Astrocyte (in vitro differentiated cells and primary cell): ENCODE measurements around the gene CHIC2. TPM values are rescaled to one million over a fixed set of nuclear protein-coding genes. Genes with fewer than 3 reads are reported as not detected.
A peak's percentile ranks its signal among the peaks of the same experiment; 100 is the strongest.

Experiments
- DNase-seq: peaks from one replicate; pipeline ENCODE4 v3.0.0-alpha.2; 2010; ENCODE audit warnings: low read depth
- FAIRE-seq: peaks from 2 replicates; lab custom pipeline; 2011; peaks lifted over from hg19 to GRCh38; lab: Jason Lieb, UNC
- H2AFZ ChIP-seq: 2 replicates; pipeline ENCODE4 v1.6.0; 2012; ENCODE audit warnings: low read depth, low read length, inconsistent platforms
- H3K27ac ChIP-seq: 2 replicates; pipeline ENCODE4 v1.5.1; 2011; ENCODE audit warnings: low read depth, low read length, inconsistent platforms
- H3K27me3 ChIP-seq: 2 replicates; pipeline ENCODE4 v1.6.0; 2011; ENCODE audit warnings: low read length, inconsistent platforms; ENCODE audit not compliant: insufficient read depth
- H3K36me3 ChIP-seq: 2 replicates; pipeline ENCODE4 v1.5.1; 2011; ENCODE audit warnings: low read length, inconsistent platforms; ENCODE audit not compliant: insufficient read depth
- H3K4me1 ChIP-seq: 2 replicates; pipeline ENCODE4 v1.5.1; 2011; ENCODE audit warnings: low read length, inconsistent platforms; ENCODE audit not compliant: insufficient read depth
- H3K4me2 ChIP-seq: 2 replicates; pipeline ENCODE4 v1.6.0; 2012; ENCODE audit warnings: low read length, inconsistent platforms
- H3K4me3 ChIP-seq: 2 replicates; pipeline ENCODE4 v1.5.1; 2011; ENCODE audit warnings: low read depth, mild to moderate bottlenecking, low read length, inconsistent platforms; ENCODE audit not compliant: insufficient read depth
- H3K79me2 ChIP-seq: 2 replicates; pipeline ENCODE4 v1.6.0; 2012; ENCODE audit warnings: mild to moderate bottlenecking, low read length, inconsistent platforms; ENCODE audit not compliant: insufficient read depth
- H3K9ac ChIP-seq: 2 replicates; pipeline ENCODE4 v1.6.0; 2012; ENCODE audit warnings: mild to moderate bottlenecking, low read length, inconsistent platforms
- H3K9me3 ChIP-seq: 2 replicates; pipeline ENCODE4 v1.5.1; 2012; ENCODE audit warnings: low read depth, mild to moderate bottlenecking, low read length, inconsistent platforms; ENCODE audit not compliant: insufficient read depth
- H4K20me1 ChIP-seq: 2 replicates; pipeline ENCODE4 v1.6.0; 2012; ENCODE audit warnings: low read length, inconsistent platforms; ENCODE audit not compliant: insufficient read depth
- H3K27ac Mint-ChIP-seq: one replicate; pipeline ENCODE4 v1.8.0; 2021; ENCODE audit warnings: mild to moderate bottlenecking, mixed read lengths; ENCODE audit not compliant: unreplicated experiment
- H3K27me3 Mint-ChIP-seq: one replicate; pipeline ENCODE4 v1.8.0; 2021; ENCODE audit warnings: low read depth, mixed read lengths; ENCODE audit not compliant: unreplicated experiment
- H3K36me3 Mint-ChIP-seq: one replicate; pipeline ENCODE4 v1.8.0; 2021; ENCODE audit warnings: low read depth, mixed read lengths; ENCODE audit not compliant: unreplicated experiment
- H3K4me1 Mint-ChIP-seq: one replicate; pipeline ENCODE4 v1.8.0; 2021; ENCODE audit warnings: low read depth, mixed read lengths; ENCODE audit not compliant: unreplicated experiment
- H3K4me3 Mint-ChIP-seq: one replicate; pipeline ENCODE4 v1.8.0; 2021; ENCODE audit warnings: mild to moderate bottlenecking, moderate library complexity, mixed read lengths; ENCODE audit not compliant: unreplicated experiment
- H3K9me3 Mint-ChIP-seq: one replicate; pipeline ENCODE4 v1.8.0; 2021; ENCODE audit warnings: mild to moderate bottlenecking, mixed read lengths; ENCODE audit not compliant: unreplicated experiment
- CTCF ChIP-seq: IDR thresholded peaks from 2 replicates; pipeline ENCODE4 v1.5.1; 2011; ENCODE audit warnings: low read depth, mild to moderate bottlenecking, inconsistent platforms, low read length, moderate library complexity; ENCODE audit not compliant: insufficient read depth
- EZH2 ChIP-seq: IDR thresholded peaks from 2 replicates; pipeline ENCODE4 v1.6.1; 2012; ENCODE audit warnings: mild to moderate bottlenecking, low read length, inconsistent platforms; ENCODE audit not compliant: insufficient read depth
- total RNA-seq: library from RNA; stranded (reverse); gene quantifications from 2 replicates; pipeline ENCODE4 v1.2.1, GENCODE V29; 2021

Gene CHIC2
- total RNA-seq, 1 donor from 2014 or later: 38.2 TPM

- no peak for FAIRE-seq
- peak; percentile 94 for TF ChIP-seq EZH2
- TF ChIP-seq CTCF: no peak
- peak overlapping the region; percentile 84 for H3K4me2 ChIP-seq
- peak overlapping the region; percentile 77 for H3K4me3 Mint-ChIP-seq
- peaks cover 22% of the 10 kb centered on the region for H3K4me1 ChIP-seq
- H3K27me3 ChIP-seq: peaks cover 91% of the 10 kb centered on the region
- H3K36me3 Mint-ChIP-seq: no peaks in the 10 kb centered on the region
- H3K27ac ChIP-seq: no peak overlapping the region
- no peak for DNase-seq
- peaks cover 39% of the 10 kb centered on the region for H3K27me3 Mint-ChIP-seq
- no peak overlapping the region for H3K4me3 ChIP-seq
- H3K79me2 ChIP-seq: no peaks in the 10 kb centered on the region
- H3K36me3 ChIP-seq: no peaks in the 10 kb centered on the region
- H2AFZ ChIP-seq: no peak overlapping the region
- no peak overlapping the region for H3K9ac ChIP-seq
- H3K9me3 Mint-ChIP-seq: peaks cover 1% of the 10 kb centered on the region
- peak overlapping the region; percentile 50 for H3K27ac Mint-ChIP-seq
- no peaks in the 10 kb centered on the region for H3K9me3 ChIP-seq
- H4K20me1 ChIP-seq: peaks cover 6% of the 10 kb centered on the region
- H3K4me1 Mint-ChIP-seq: peaks cover 49% of the 10 kb centered on the region
Measured at GRCh38 chr4:54101190-54102041, 37.0 kb upstream of the CHIC2 start.

GRCh38 chr4:54100595-54101189 lies 36.3 kb upstream of the CHIC2 start:
- peaks cover 55% of the 10 kb centered on the region for H3K4me1 Mint-ChIP-seq
- H3K27me3 Mint-ChIP-seq: peaks cover 45% of the 10 kb centered on the region
- H3K9me3 Mint-ChIP-seq: peaks cover 5% of the 10 kb centered on the region
- Histone ChIP-seq H3K4me3 (no peak overlapping the region), H3K79me2 (no peaks in the 10 kb centered on the region), H2AFZ (no peak overlapping the region), H3K27me3 (peaks cover 91% of the 10 kb centered on the region), H3K4me1 (peaks cover 22% of the 10 kb centered on the region), H3K27ac (no peak overlapping the region), H3K9me3 (no peaks in the 10 kb centered on the region), H3K9ac (no peak overlapping the region), H4K20me1 (peaks cover 6% of the 10 kb centered on the region), H3K4me2 (peak overlapping the region; percentile 84), H3K36me3 (no peaks in the 10 kb centered on the region)
- H3K36me3 Mint-ChIP-seq: no peaks in the 10 kb centered on the region
- TF ChIP-seq EZH2 (peak; percentile 87), CTCF (no peak)
- no peak overlapping the region for H3K27ac Mint-ChIP-seq
- peak overlapping the region; percentile 77 for H3K4me3 Mint-ChIP-seq
- no peak for FAIRE-seq
- no peak for DNase-seq
